Brain microvascular endothelial cell (primary cell): Measurements from ENCODE around the gene NPIPB2.
"Not testable (repeated sequence)": the region's sequence is repeated elsewhere in the genome, so short reads cannot be mapped to it uniquely, and the experiment has no call there.

ENCODE experiments used
- DNase-seq: peaks from one replicate; pipeline ENCODE4 v3.0.0-alpha.2; 2020
- H3K27ac ChIP-seq: fragments of 250-450 bp; sonication (Bioruptor Pico); 2 replicates; pipeline ENCODE4 v1.5.1; 2020; ENCODE audit warnings: mild to moderate bottlenecking, moderate library complexity
- H3K27me3 ChIP-seq: fragments of 250-450 bp; sonication (Bioruptor Pico); replicated peaks from 2 replicates; pipeline ENCODE4 v1.5.1; 2020; ENCODE audit warnings: mild to moderate bottlenecking
- H3K36me3 ChIP-seq: fragments of 250-450 bp; sonication (Bioruptor Pico); replicated peaks from 2 replicates; pipeline ENCODE4 v1.5.1; 2020; ENCODE audit warnings: mild to moderate bottlenecking
- H3K4me3 ChIP-seq: 2 replicates; pipeline ENCODE4 v1.5.1; 2011; ENCODE audit warnings: low read depth, mild to moderate bottlenecking, control low read depth, low read length, moderate library complexity
- CTCF ChIP-seq: IDR thresholded peaks from 2 replicates; pipeline ENCODE4 v1.5.1; 2011; ENCODE audit warnings: low read depth, mild to moderate bottlenecking, moderate library complexity, low read length, control low read depth, inconsistent platforms; ENCODE audit errors: missing control alignments
- in situ Hi-C: cut with HindIII; loops from 2 replicates; pipeline ENCODE4 v1.10.0; 2017; ENCODE audit warnings: low sequenced_read_pairs, low pct_ligation_motif_present

Gene NPIPB2

GRCh38 chr16:11950388-11950787, 8.5 kb upstream of the NPIPB2 start:
- TF ChIP-seq CTCF = no peak
- no peak for DNase-seq
- Histone ChIP-seq H3K27me3 (no peaks in the 10 kb centered on the region), H3K27ac (no peak overlapping the region), H3K4me3 (no peak overlapping the region), H3K36me3 (no peaks in the 10 kb centered on the region)
- in situ Hi-C loops = no loop called here

- DNase-seq = peak; percentile 38
- Histone ChIP-seq H3K36me3 (no peaks in the 10 kb centered on the region), H3K27me3 (no peaks in the 10 kb centered on the region), H3K4me3 (no peak overlapping the region), H3K27ac (no peak overlapping the region)
- TF ChIP-seq CTCF = peak; percentile 64
- in situ Hi-C loops = no loop called here
Measured at GRCh38 chr16:11949527-11949926, 7.7 kb upstream of the NPIPB2 start.

- no peaks in the 10 kb centered on the region for H3K36me3 ChIP-seq
- H3K27ac ChIP-seq = no peak overlapping the region
- no peak overlapping the region for H3K4me3 ChIP-seq
- DNase-seq = no peak
- in situ Hi-C loops = no loop called here
- H3K27me3 ChIP-seq = no peaks in the 10 kb centered on the region
- TF ChIP-seq CTCF = no peak
Measured at GRCh38 chr16:11948819-11949218, 7.0 kb upstream of the NPIPB2 start.

- Histone ChIP-seq H3K27me3 (no peaks in the 10 kb centered on the region), H3K36me3 (no peaks in the 10 kb centered on the region), H3K27ac (no peak overlapping the region), H3K4me3 (no peak overlapping the region)
- DNase-seq = peak; percentile 2
- in situ Hi-C loops = no loop called here
- TF ChIP-seq CTCF = no peak
Measured at GRCh38 chr16:11946433-11946832, 4.6 kb upstream of the NPIPB2 start.

- H3K27ac ChIP-seq, in situ Hi-C loops, H3K27me3 ChIP-seq, H3K36me3 ChIP-seq, H3K4me3 ChIP-seq, DNase-seq: not testable (repeated sequence)
Measured at GRCh38 chr16:11927350-11927749, 14.5 kb downstream of the NPIPB2 start.

GRCh38 chr16:11924046-11924445, 17.8 kb downstream of the NPIPB2 start:
- DNase-seq, in situ Hi-C loops, H3K27ac ChIP-seq, H3K36me3 ChIP-seq, H3K27me3 ChIP-seq, H3K4me3 ChIP-seq: not testable (repeated sequence)

- DNase-seq = no peak
- TF ChIP-seq CTCF = no peak
- Histone ChIP-seq H3K4me3 (peak overlapping the region; percentile 93), H3K36me3 (no peaks in the 10 kb centered on the region), H3K27me3 (no peaks in the 10 kb centered on the region), H3K27ac (peak overlapping the region; percentile 28)
- in situ Hi-C loops = no loop called here
Measured at GRCh38 chr16:11916524-11917285, 25.1 kb downstream of the NPIPB2 start.
